ENCODE data around the gene SSTR3.
"Not testable (repeated sequence)": the region's sequence is repeated elsewhere in the genome, so short reads cannot be mapped to it uniquely, and the experiment has no call there.

Gene SSTR3

GRCh38 chr22:37241351-37242142 is 29.3 kb upstream of the SSTR3 start:
- peak; percentile 64 for DNase-seq

GRCh38 chr22:37240941-37241320 is 28.7 kb upstream of the SSTR3 start:
- DNase-seq = peak; percentile 15

- peak; percentile 15 for DNase-seq
Measured at GRCh38 chr22:37240240-37240940, 28.1 kb upstream of the SSTR3 start.

DNA sequence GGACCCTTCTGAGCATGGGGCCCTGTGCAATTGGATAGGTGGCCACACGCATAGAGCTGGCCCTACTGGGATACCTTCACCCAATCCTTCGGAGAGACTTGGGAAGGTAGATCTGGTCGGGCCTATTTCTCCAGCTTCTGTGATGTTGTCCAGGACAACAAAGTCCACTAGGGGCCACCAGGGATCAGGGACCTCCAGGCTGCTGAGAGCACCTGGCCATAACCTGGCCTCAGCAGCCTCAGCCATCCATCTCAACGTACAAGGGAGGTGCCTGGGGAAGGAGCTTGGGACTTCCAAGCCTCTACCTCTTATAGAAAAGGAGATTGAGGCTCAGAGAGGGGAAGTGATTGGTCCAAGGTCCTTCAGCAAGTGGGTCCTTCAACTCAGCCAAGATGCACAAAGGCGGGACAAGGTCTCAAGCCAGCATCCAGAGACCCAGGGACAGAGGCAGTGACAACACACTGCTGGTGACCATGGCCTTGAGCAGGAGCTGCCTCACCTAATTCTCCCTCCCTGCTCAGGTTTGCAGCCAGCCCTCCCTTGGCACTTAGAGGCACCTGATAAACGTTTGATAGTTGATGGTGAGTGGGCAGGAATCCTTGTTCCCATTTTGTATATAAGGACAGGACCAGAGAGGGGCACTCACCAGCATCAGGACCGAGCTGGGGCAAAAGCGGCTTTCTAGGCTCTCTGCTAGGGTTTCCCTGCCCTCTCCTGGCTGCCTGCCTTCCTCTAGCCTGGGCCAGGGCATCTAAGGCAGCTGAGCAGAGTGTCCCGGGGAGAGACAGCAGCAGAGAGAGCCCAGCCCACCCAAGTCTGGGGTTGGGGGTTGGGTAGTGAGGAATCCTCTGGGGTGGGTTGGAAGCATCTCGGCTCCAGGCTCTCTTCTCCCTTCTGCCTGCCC is 27.3 kb upstream of the SSTR3 start:
- DNase-seq = peak; percentile 11

- DNase-seq = peak; percentile 15
Measured at GRCh38 chr22:37237371-37238268, 25.3 kb upstream of the SSTR3 start.

DNA sequence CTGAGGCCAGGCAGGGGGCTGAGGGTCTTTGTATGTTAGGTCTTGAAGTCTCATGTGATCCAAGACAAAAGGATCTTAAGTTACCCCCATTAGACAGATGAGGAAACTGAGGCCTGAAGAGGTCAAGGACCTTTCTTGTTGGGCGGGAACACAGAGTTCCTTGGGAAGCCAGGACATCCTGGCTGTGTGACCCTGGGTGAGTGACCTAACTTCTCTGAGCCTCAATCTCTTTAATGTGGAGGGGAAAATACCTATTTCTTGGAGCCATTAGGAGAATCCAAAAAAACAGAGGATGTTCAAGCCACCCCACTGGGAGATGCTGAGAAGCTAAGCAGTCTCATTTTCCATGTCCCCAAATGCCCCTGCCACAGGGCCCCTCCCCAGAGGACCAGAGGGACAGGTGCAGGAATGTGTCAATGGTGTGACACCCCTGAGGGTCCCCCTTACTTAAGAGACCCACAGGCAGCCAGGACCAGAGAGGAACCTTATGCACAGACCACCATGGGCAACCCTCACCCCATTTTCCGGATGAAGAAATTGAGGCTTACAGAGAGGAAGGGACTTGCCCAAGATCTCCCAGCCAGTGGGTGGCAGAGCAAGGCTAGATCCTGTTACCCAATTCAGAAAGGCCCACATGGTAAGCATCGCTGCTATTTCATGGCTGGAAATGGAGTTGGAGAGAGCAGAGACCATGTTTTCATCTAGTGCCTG is 23.8 kb upstream of the SSTR3 start:
- no peak for DNase-seq

- DNase-seq = peak; percentile 15
Measured at GRCh38 chr22:37234736-37235711, 22.7 kb upstream of the SSTR3 start.

- DNase-seq = peak; percentile 17
Measured at GRCh38 chr22:37233751-37234631, 21.7 kb upstream of the SSTR3 start.

DNA sequence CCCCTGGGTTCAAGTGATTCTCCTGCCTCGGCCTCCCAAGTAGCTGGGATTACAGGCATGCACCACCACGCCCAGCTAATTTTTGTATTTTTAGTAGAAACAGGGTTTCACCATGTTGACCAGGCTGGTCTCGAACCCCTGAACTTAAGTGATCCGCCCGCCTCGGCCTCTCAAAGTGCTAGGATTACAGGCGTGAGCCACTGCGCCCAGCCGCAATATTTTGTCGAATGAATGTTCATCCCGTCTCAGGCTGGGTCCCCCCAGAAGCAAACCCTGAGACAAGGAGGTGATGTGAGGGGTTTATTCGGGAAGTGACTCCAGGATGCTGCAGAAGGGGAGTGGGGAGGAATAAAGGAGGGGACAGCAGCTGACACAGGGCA is 21.1 kb upstream of the SSTR3 start:
- DNase-seq = not testable (repeated sequence)

- peak; percentile 17 for DNase-seq
Measured at GRCh38 chr22:37232140-37232998, 20.1 kb upstream of the SSTR3 start.

DNA sequence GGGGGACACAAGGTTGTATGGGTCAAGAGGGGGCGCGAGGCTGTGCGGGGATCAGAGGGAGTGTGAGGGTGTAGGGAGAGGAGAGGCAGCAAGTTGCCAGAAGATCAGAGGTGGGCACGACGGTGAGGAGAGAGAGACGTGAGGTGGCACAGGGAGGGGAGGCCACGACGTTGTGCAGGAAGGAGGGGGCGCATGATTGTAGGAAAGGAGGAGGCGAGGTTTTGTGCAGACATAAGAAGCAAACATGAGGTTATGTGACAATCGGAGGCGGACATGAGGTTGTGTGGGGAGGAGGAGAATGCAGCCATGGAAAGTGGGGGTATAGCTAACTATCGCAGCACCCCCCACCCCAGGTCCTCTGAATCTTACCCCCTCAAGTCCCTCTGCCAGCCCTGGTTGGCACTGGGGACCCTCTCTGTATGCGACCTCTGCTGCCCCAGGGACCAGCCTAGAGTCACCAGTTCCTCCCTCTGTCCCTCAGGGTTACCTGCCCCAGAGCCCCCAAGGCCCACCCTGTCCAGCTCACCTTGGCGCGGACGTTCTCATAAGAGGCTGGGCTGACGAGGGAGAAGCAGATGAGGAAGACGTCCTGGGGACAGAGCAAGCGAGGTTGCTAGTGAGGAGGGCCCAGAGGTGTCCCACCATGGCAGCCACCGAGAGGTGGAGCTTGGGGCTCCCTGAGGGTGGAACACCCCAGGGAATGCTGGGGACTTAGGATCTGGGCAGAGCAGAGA is 19.3 kb upstream of the SSTR3 start:
- DNase-seq = peak; percentile 46

DNA sequence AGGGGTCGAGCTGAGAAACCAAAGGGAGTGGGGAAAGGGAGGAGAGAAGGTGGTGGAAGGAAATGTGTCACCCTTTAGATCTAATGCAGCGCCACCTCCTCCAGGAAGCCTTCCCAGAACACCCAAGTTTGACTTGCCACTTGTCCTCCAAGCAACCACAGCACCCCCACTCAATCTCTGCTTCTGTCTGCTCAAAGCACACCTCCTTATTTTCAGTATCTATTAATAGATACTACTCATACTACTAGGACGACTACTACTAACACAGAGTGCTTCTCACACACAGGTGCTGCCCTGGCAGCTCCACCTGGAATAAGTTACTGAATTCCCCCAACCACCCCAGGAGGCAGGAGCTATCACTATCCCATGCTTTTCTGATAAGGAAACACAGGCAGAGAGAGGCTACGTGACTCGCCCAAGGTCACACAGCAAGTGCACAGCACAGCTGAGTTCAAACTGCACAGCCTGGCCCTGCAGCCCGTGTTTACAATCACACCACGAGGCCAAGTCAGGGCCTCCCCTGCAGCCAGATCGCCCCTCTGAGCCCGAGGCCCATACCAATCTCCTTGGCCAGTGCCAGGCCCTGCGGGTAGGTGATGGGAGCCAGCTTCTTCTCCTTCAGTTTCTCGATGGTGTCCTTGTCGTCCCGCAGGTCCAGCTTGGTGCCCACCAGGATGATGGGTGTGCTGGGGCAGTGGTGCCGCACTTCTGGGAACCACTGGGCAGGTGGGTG is 18.6 kb upstream of the SSTR3 start:
- peak; percentile 56 for DNase-seq

- peak; percentile 90 for DNase-seq
Measured at GRCh38 chr22:37229805-37230672, 17.8 kb upstream of the SSTR3 start.

DNA sequence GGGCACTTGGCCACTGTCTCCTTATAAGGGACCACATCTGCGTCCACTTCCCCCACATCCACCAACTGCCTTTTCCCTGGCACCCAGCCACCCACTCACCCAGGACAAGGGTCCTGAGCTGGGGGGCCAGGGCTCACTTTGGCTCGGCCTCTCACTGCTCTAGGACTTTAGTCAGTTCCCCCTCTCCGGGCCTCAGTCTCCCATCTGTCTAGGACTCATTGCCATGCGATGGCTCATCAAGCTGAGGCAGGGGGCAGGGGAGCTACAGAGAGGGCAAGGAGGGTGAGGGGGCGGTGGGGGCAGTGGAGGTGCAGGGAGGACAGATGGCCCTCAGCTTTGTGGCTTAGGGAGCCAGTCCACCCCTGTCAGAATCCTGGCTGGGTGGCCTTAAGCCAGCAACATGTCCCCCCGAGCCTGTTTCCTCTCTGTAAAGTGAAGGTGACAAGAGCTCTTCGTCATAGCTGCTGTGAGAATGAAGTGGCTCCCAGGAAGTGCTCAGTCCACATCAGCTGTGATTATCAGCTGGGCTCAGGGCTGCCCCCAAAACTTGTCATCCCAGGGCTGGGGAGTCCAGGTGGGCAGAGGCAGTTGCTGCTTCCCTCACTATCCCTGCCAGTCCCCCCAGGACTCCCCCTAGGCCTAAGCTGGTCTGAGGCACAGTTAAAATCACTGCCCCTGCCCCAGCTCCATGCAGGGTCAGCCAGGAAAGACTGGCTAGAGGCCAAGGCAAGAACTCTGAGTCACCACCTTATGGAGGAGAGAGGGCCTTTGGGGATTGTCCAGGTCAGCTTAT is 16.9 kb upstream of the SSTR3 start:
- peak; percentile 36 for DNase-seq

All from CD4-positive, alpha-beta T cell treated with Interleukin-15 for 1 hour (primary cell).